GDM1 (cell line): ENCODE results near the gene GUCY1A2.
"Not testable (repeated sequence)": the region's sequence is repeated elsewhere in the genome, so short reads cannot be mapped to it uniquely, and the experiment has no call there.

ENCODE experiments used
- DNase-seq: peaks from one replicate; lab custom pipeline; 2025; lab: John Stamatoyannopoulos, UW

The GUCY1A2 gene

GRCh38 chr11:107018219-107018901, at the start of gene GUCY1A2:
Gene GUCY1A2 (minus strand): TSS chr11:107018476. CDS start chr11:107018055, 421 bp downstream.
- DNase-seq: no peak

GRCh38 chr11:107054391-107054790, 36.1 kb upstream of the GUCY1A2 start:
- DNase-seq: no peak

GRCh38 chr11:107051332-107051731, 33.1 kb upstream of the GUCY1A2 start:
- DNase-seq: not testable (repeated sequence)

- not testable (repeated sequence) for DNase-seq
Measured at GRCh38 chr11:107050899-107051298, 32.6 kb upstream of the GUCY1A2 start.

GRCh38 chr11:107050121-107050520, 31.8 kb upstream of the GUCY1A2 start:
- DNase-seq: no peak

GRCh38 chr11:107044503-107044902, 26.2 kb upstream of the GUCY1A2 start:
- no peak for DNase-seq

- DNase-seq: no peak
Measured at GRCh38 chr11:107043242-107044006, 25.1 kb upstream of the GUCY1A2 start.

- DNase-seq: no peak
Measured at GRCh38 chr11:107042748-107043147, 24.5 kb upstream of the GUCY1A2 start.

- DNase-seq: no peak
Measured at GRCh38 chr11:107041088-107041444, 22.8 kb upstream of the GUCY1A2 start.

- no peak for DNase-seq
Measured at GRCh38 chr11:107040433-107041087, 22.3 kb upstream of the GUCY1A2 start.

- DNase-seq: no peak
Measured at GRCh38 chr11:107025673-107026072, 7.4 kb upstream of the GUCY1A2 start.

- DNase-seq: no peak
Measured at GRCh38 chr11:107020594-107020993, 2.3 kb upstream of the GUCY1A2 start.

- DNase-seq: no peak
Measured at GRCh38 chr11:107018902-107019493, 722 bp upstream of the GUCY1A2 start.

GRCh38 chr11:107017433-107018218, 650 bp downstream of the GUCY1A2 start:
- DNase-seq: no peak

- DNase-seq: no peak
Measured at GRCh38 chr11:107017104-107017432, 1.2 kb downstream of the GUCY1A2 start.

GRCh38 chr11:107014871-107015270, 3.4 kb downstream of the GUCY1A2 start:
- no peak for DNase-seq

- no peak for DNase-seq
Measured at GRCh38 chr11:107011977-107012376, 6.3 kb downstream of the GUCY1A2 start.

- DNase-seq: no peak
Measured at GRCh38 chr11:107009190-107009589, 9.1 kb downstream of the GUCY1A2 start.

- no peak for DNase-seq
Measured at GRCh38 chr11:107006076-107006833, 12.0 kb downstream of the GUCY1A2 start.

- DNase-seq: no peak
Measured at GRCh38 chr11:106999196-106999595, 19.1 kb downstream of the GUCY1A2 start.

- DNase-seq: no peak
Measured at GRCh38 chr11:106998916-106999188, 19.4 kb downstream of the GUCY1A2 start.
